ENCODE results near the gene COPS8. TPM values are rescaled to one million over a fixed set of nuclear protein-coding genes. Genes with fewer than 3 reads are reported as not detected.

Gene COPS8
- total and polyA plus RNA-seq, 2 of the 8 experiments (the other 6 are each of a cell fraction or from before 2014, with no cell fraction given) = 59.3 to 67.5 TPM

DNA sequence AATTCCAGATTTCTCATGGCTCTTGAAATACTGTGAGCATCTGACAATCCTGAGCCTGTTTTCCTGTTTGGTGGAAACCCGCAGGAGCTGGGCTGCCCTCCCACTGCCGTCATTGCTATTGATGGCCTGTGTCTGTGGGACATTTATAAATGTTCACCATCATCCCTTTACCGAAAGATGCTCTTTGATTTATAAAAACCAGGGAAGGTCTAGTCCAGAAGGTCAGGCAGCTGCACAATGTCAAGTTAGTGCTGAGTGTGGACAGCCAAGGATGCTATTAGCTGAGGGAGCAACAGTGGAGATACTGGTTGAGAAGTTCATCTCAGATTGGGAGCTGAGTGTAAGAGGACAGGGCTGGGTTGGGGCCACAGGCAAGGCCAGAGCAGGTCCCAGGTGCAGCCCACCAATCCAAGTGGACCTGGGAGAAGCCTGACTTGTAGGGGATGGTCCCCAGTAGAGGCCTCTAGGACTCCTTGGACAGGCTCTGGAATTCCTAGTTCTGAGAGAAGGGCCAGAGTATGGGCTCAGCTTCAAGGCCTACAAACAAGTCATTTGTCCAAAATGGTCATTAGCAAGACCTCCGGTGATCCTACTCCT is 55.1 kb downstream of the COPS8 start:
- H3K79me2 ChIP-seq (ENCODE audit: control insufficient read depth in 1 of 2, insufficient read depth in 2 of 2, low read length in 2 of 2) = no peaks in the 10 kb centered on the region
- no peak overlapping the region for H2BK20ac ChIP-seq (ENCODE audit: low read length)
- no peak overlapping the region for H2BK5ac ChIP-seq (ENCODE audit: low read depth, low read length)
- no peak overlapping the region for H2BK12ac ChIP-seq (ENCODE audit: low read depth, low read length)
- H3K18ac ChIP-seq (ENCODE audit: extremely low read depth, low read length) = no peak overlapping the region
- no peak overlapping the region for H4K91ac ChIP-seq (replicated peaks; ENCODE audit: insufficient read length, low read length)
- no peak overlapping the region for H3K14ac ChIP-seq (ENCODE audit: insufficient read length)
- H3K23ac ChIP-seq (ENCODE audit: insufficient read length) = no peak overlapping the region
- no peak overlapping the region for H3K4me2 ChIP-seq (ENCODE audit: insufficient read depth in 1 of 2, low read depth in 2 of 2, low read length in 2 of 2)
- no peak overlapping the region for H3K4me3 ChIP-seq (ENCODE audit: extremely low read depth in 1 of 4, insufficient read depth in 2 of 4, low read depth in 3 of 4, low read length in 4 of 4)
- no peak overlapping the region for H3K4ac ChIP-seq (replicated peaks; ENCODE audit: insufficient read length, low read depth, low read length)
- H2AFZ ChIP-seq (ENCODE audit: low read length) = no peak overlapping the region
- no peak overlapping the region for H3K9ac ChIP-seq (replicated peaks in 1 of 4; ENCODE audit: extremely low read depth in 1 of 4, low read depth in 3 of 4, low read length in 3 of 4)
- H3K27ac ChIP-seq (ENCODE audit: low read depth, low read length) = no peak overlapping the region
- FAIRE-seq (no peak), DNase-seq (ENCODE audit: low read depth in 1 of 2, low spot score in 2 of 2) (no peak)
- ChIA-PET CTCF (ENCODE audit: partially characterized antibody) (interaction anchor here (3.4 kb wide), 1 partner anchor 19 kb away, joined by 13 read pairs; no protein-coding TSS in a partner anchor), POLR2A (ENCODE audit: partially characterized antibody) (interaction anchor here (1.0 kb wide), 1 partner anchor 11 kb away, joined by 3 read pairs; no protein-coding TSS in a partner anchor)
- 83% methylated on average over 4 of the region's 4 CpGs; no CpG with 5 or more reads in 1 of the 2 experiments for WGBS, 2 experiments (ENCODE audit: extremely low coverage in 1 of 2, insufficient coverage in 1 of 2, insufficient read length in 1 of 2, insufficient replicate concordance in 2 of 2, low coverage in 1 of 2, low lambda C conversion rate in 2 of 2, missing lambda C conversion rate in 1 of 2)
- H4K20me1 ChIP-seq (replicated peaks in 1 of 2; ENCODE audit: control insufficient read depth in 1 of 2, insufficient read depth in 2 of 2, low read length in 2 of 2) = peaks cover 0 to 3% of the 10 kb centered on the region in 2 experiments
- no peaks in the 10 kb centered on the region for H3K4me1 ChIP-seq (replicated peaks in 1 of 4; ENCODE audit: control insufficient read depth in 3 of 4, insufficient read depth in 4 of 4, low read length in 3 of 4)
- no peak overlapping the region for H2BK120ac ChIP-seq (replicated peaks; ENCODE audit: low read depth, low read length)
- H4K5ac ChIP-seq (ENCODE audit: insufficient read length, low read depth, low read length) = no peak overlapping the region
- H3K36me3 ChIP-seq (ENCODE audit: control insufficient read depth in 2 of 4, insufficient read depth in 4 of 4, low read length in 3 of 4) = no peaks in the 10 kb centered on the region; a peak in 1 of 8 replicates
- no peak overlapping the region for H4K8ac ChIP-seq (ENCODE audit: extremely low read depth, insufficient read depth, low read length)
- H2AK5ac ChIP-seq (ENCODE audit: low read depth, low read length) = no peak overlapping the region
- peaks cover 3% of the 10 kb centered on the region; the same call in 1 of the 2 replicates for H3K79me1 ChIP-seq (ENCODE audit: low read depth, low read length)
- TF ChIP-seq TAF1 (IDR thresholded peaks at IDR 0.05; ENCODE audit: low read depth, low read length) (no peak), TEAD4 (IDR thresholded peaks at IDR 0.05; ENCODE audit: low read depth, low read length) (no peak), CHD2 (IDR thresholded peaks at IDR 0.05; ENCODE audit: low read length) (no peak), YY1 (IDR thresholded peaks at IDR 0.05; ENCODE audit: low read depth, low read length) (no peak), POLR2A (IDR thresholded peaks at IDR 0.05; ENCODE audit: control extremely low read depth in 1 of 2, low read depth in 2 of 2, low read length in 2 of 2) (no peak), HDAC2 (IDR thresholded peaks at IDR 0.05; ENCODE audit: borderline replicate concordance in 1 of 2, low read depth in 2 of 2, low read length in 2 of 2) (no peak), ZNF274 (IDR thresholded peaks at IDR 0.05; ENCODE audit: borderline replicate concordance, extremely low read depth, low read length) (no peak), TCF12 (IDR thresholded peaks at IDR 0.05; ENCODE audit: low read depth, low read length) (no peak), SP4 (IDR thresholded peaks at IDR 0.05; ENCODE audit: low read length) (no peak), RXRA (IDR thresholded peaks at IDR 0.05; ENCODE audit: insufficient read depth, low read depth, low read length) (no peak), CEBPB (IDR thresholded peaks at IDR 0.05; ENCODE audit: low read depth, low read length) (no peak)
- peaks cover 0 to 3% (median 0%) of the 10 kb centered on the region in 4 experiments; a peak in 1 of 7 replicates for H3K27me3 ChIP-seq (replicated peaks in 1 of 4; ENCODE audit: control insufficient read depth in 3 of 4, extremely low read depth in 1 of 4, insufficient read depth in 3 of 4, low read length in 3 of 4)
- H3K23me2 ChIP-seq (ENCODE audit: low read depth, low read length) = no peaks in the 10 kb centered on the region; the same call in 1 of the 2 replicates
- H3K9me3 ChIP-seq (ENCODE audit: insufficient read depth in 2 of 2, low read depth in 1 of 2, low read length in 1 of 2) = peaks cover 0 to under 1% of the 10 kb centered on the region in 2 experiments; a peak in 2 of 4 replicates
- no peak overlapping the region for H3K56ac ChIP-seq (replicated peaks; ENCODE audit: insufficient read length, low read depth, low read length)
- H2BK15ac ChIP-seq (ENCODE audit: low read length) = no peak overlapping the region

Measured in H1 (cell line).